Kidney (tissue), 14 donors: ENCODE results near the gene SLC19A3. TPM values are rescaled to one million over a fixed set of nuclear protein-coding genes. Genes with fewer than 3 reads are reported as not detected.

ENCODE experiments used
- DNase-seq, 5 donors: peaks; one replicate each; pipeline ENCODE4 v3.0.0-alpha.2; 2013 to 2020
- FAIRE-seq: peaks from 2 replicates; lab custom pipeline; 2012; peaks lifted over from hg19 to GRCh38; lab: Jason Lieb, UNC
- H3K27ac ChIP-seq, 2 donors: one replicate each; pipeline ENCODE4 v1.7.0; 2013; ENCODE audit warnings: low read depth in 2 of 2, low read length in 2 of 2, inconsistent platforms in 1 of 2
- H3K27me3 ChIP-seq: one replicate; pipeline ENCODE4 v1.7.1; 2013; ENCODE audit warnings: low read length, inconsistent platforms; ENCODE audit not compliant: control insufficient read depth, insufficient read depth
- H3K36me3 ChIP-seq, 3 donors: one replicate each; pipeline versions ENCODE4 v1.7.0 to v1.7.1; 2013; ENCODE audit warnings: low read length in 3 of 3, control low read depth in 1 of 3, inconsistent platforms in 1 of 3; ENCODE audit not compliant: insufficient read depth in 3 of 3, control insufficient read depth in 2 of 3
- H3K4me1 ChIP-seq, 3 donors: one replicate each; pipeline versions ENCODE4 v1.7.0 to v1.7.1; 2013; ENCODE audit warnings: low read length in 3 of 3, inconsistent platforms in 1 of 3, low read depth in 1 of 3; ENCODE audit not compliant: control insufficient read depth in 2 of 3, insufficient read depth in 2 of 3
- H3K4me3 ChIP-seq, 3 donors: one replicate each; pipeline versions ENCODE4 v1.7.0 to v1.8.1; 2013; ENCODE audit warnings: low read length in 3 of 3, control low read depth in 1 of 3, inconsistent platforms in 1 of 3
- H3K9ac ChIP-seq, 3 donors: one replicate each; pipeline versions ENCODE4 v1.7.0 to v1.7.1; 2013; ENCODE audit warnings: low read length in 3 of 3, control low read depth in 1 of 3, inconsistent platforms in 1 of 3
- H3K9me3 ChIP-seq, 3 donors: one replicate each; pipeline versions ENCODE4 v1.7.0 to v1.7.1; 2013; ENCODE audit warnings: low read length in 3 of 3, control low read depth in 1 of 3, inconsistent platforms in 1 of 3; ENCODE audit not compliant: control insufficient read depth in 2 of 3, insufficient read depth in 1 of 3
- CTCF ChIP-seq: IDR thresholded peaks from 3 replicates; pipeline ENCODE4 v1.5.1; 2012; ENCODE audit warnings: mild to moderate bottlenecking, moderate library complexity, borderline replicate concordance; ENCODE audit not compliant: insufficient read depth; ENCODE audit errors: extremely low read depth
- intact Hi-C: fragments of 100-400 bp; cut with DNase I; formaldehyde crosslinking; loops from one replicate; pipeline ENCODE4 v1.11.1; 2022
- polyA plus RNA-seq: library from polyadenylated mRNA; stranded (reverse); fragments of 350-450 nt; fragmentation: Illumina TruSeq; extraction: RNeasy Lipid Tissue Mini Kit (QIAGEN cat#74804); gene quantifications from one replicate; pipeline ENCODE4 v1.2.3, GENCODE V29; 2014; ENCODE audit warnings: low read depth, low replicate concordance; ENCODE audit not compliant: insufficient read depth
- total RNA-seq: library from RNA; stranded (reverse); fragmentation: NEBNext Ultra II Directional; extraction: Animal tissue kit (Norgen Biotek cat#: 25700); gene quantifications from one replicate; pipeline ENCODE4 v1.2.1, GENCODE V29; 2021
- donor health status: control.
- donor health status: control.
- donor health status: control.
- donor health status: control.
- donor health status: control.
- donor health status: DM: yes; HTN: yes; CAD: no.
- donor health status: Normal renal cell carcinoma (clear cell type).

SLC19A3 gene
- total and polyA plus RNA-seq, 2 donors from 2014 or later = 4.4 to 8.3 TPM

- H3K9ac ChIP-seq = no peak overlapping the region
- intact Hi-C loops = no loop called here
- TF ChIP-seq CTCF = no peak
- H3K36me3 ChIP-seq = no peaks in the 10 kb centered on the region
- DNase-seq = no peak
- no peak overlapping the region for H3K27ac ChIP-seq
- H3K27me3 ChIP-seq = no peaks in the 10 kb centered on the region
- no peak overlapping the region for H3K4me3 ChIP-seq
- no peak for FAIRE-seq
- no peaks in the 10 kb centered on the region for H3K9me3 ChIP-seq
- no peaks in the 10 kb centered on the region for H3K4me1 ChIP-seq
These were observed 11.0 kb downstream of the SLC19A3 start for GRCh38 chr2:227706859-227707258.

- Histone ChIP-seq H3K27me3 (no peaks in the 10 kb centered on the region), H3K9me3 (no peaks in the 10 kb centered on the region), H3K9ac (no peak overlapping the region), H3K27ac (no peak overlapping the region), H3K4me3 (no peak overlapping the region), H3K36me3 (no peaks in the 10 kb centered on the region), H3K4me1 (no peaks in the 10 kb centered on the region)
- no peak for TF ChIP-seq CTCF
- FAIRE-seq = no peak
- no peak for DNase-seq
- intact Hi-C loops = no loop called here
These were observed 13.9 kb downstream of the SLC19A3 start for GRCh38 chr2:227703961-227704360.

GRCh38 chr2:227703280-227703732 is 14.5 kb downstream of the SLC19A3 start:
- no peak for DNase-seq
- TF ChIP-seq CTCF = no peak
- intact Hi-C loops = no loop called here
- no peaks in the 10 kb centered on the region for H3K27me3 ChIP-seq
- H3K4me1 ChIP-seq = no peaks in the 10 kb centered on the region
- H3K9ac ChIP-seq = no peak overlapping the region
- H3K36me3 ChIP-seq = no peaks in the 10 kb centered on the region
- peak overlapping the region in 1 of 2 donors; percentile 11 for H3K27ac ChIP-seq
- H3K9me3 ChIP-seq = no peaks in the 10 kb centered on the region
- no peak for FAIRE-seq
- H3K4me3 ChIP-seq = no peak overlapping the region

GRCh38 chr2:227701556-227701955 is 16.3 kb downstream of the SLC19A3 start:
- intact Hi-C loops = no loop called here
- Histone ChIP-seq H3K36me3 (no peaks in the 10 kb centered on the region), H3K27me3 (no peaks in the 10 kb centered on the region), H3K9me3 (no peaks in the 10 kb centered on the region), H3K4me3 (no peak overlapping the region), H3K27ac (no peak overlapping the region), H3K4me1 (no peaks in the 10 kb centered on the region), H3K9ac (no peak overlapping the region)
- no peak for TF ChIP-seq CTCF
- DNase-seq (no peak), FAIRE-seq (no peak)
